ENCODE data around the gene CUL1.

- no peak for TF ChIP-seq CTCF (IDR thresholded peaks at IDR 0.05)
- TF ChIP-seq POLR2A (IDR thresholded peaks at IDR 0.05), result no peak
These were observed 151.9 kb downstream of the CUL1 start for GRCh38 chr7:148850564-148850963.

All from upper lobe of left lung (tissue), 4 donors.